Measurements from ENCODE around the gene HDAC9. TPM values are rescaled to one million over a fixed set of nuclear protein-coding genes. Genes with fewer than 3 reads are reported as not detected.

HDAC9 gene
- polyA plus RNA-seq, 3 donors, result 1.0 to 6.2 (median 3.8) TPM

DNA sequence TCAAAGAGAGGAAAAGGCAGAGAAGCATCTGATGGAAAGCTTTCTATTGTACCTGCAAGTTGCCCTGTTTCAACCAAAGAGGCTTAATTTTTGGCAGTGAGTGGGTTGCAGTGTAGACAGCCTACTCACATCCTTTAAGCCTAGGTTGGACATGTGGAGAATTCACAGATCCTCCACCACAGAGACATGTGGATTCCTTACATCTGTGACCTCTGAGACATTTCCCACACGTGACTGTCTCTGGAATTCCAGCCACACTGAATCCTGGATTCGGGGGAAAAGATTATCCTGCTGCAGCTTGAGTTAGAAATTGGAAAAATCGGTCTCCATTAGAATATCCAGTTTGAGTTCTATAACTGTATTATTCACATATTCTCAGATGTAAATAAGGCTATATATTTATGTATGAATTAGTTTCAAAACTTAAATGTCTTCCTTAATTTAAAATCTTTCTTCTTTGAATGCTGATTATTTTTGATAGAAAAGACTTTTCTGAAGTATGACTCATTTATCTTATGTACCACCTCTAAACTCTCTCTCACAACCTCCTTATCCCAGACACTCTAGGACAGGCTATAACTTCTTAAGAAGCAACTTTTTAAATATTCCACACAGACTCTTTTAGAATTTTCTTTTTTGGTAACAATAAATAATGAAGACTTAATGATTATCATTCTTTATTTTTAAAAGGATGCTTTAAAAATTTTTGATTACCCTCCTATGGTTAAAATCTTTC is 498.6 kb downstream of the HDAC9 start:
- WGBS, 3 donors, result 49 to 77% (median 74%) methylated on average over 3 of the region's 3 CpGs

DNA sequence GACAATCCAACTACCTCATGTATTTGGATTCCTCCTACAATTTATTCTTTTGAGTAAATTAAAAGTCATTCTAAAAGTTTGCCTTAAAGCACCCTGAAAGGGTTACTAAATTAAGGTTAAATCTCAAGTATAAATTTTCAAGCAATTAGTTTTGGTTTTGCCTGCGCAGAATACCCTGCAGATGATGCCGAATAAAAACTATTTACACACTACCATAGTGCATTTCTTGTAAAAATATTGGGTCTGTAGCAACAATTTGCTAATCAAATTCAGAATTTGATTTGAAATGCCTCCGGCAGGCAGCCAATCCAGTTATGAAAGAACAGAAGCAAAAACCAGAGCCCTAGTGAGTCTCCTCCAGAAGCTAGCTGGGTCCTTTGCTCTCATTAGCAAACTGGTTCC is 499.7 kb downstream of the HDAC9 start:
- WGBS, 3 donors, result 72 to 90% (median 83%) methylated on average over 3 of the region's 3 CpGs
- H3K27ac ChIP-seq (ENCODE audit: low read depth, low read length), result no peak overlapping the region

More for the DNA sequence above, 498.6 kb downstream of the HDAC9 start:
- H3K27ac ChIP-seq (ENCODE audit: low read depth, low read length), result no peak overlapping the region

DNA sequence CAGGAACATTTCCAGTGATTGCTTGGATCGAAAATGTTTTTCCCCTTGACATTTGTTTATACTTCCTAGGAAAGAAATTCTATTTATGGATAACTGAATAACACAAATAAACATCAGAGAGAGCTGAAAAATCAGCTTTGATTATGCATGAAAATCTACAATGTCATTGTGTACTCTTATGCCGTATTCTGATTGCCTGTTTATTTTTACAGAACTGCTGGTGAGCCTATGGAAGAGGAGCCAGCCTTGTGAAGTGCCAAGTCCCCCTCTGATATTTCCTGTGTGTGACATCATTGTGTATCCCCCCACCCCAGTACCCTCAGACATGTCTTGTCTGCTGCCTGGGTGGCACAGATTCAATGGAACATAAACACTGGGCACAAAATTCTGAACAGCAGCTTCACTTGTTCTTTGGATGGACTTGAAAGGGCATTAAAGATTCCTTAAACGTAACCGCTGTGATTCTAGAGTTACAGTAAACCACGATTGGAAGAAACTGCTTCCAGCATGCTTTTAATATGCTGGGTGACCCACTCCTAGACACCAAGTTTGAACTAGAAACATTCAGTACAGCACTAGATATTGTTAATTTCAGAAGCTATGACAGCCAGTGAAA is 500.4 kb downstream of the HDAC9 start:
- 74 to 76% (median 75%) methylated on average over 5 of the region's 5 CpGs for WGBS, 3 donors
- no peak overlapping the region for H3K27ac ChIP-seq (ENCODE audit: low read depth, low read length)

DNA sequence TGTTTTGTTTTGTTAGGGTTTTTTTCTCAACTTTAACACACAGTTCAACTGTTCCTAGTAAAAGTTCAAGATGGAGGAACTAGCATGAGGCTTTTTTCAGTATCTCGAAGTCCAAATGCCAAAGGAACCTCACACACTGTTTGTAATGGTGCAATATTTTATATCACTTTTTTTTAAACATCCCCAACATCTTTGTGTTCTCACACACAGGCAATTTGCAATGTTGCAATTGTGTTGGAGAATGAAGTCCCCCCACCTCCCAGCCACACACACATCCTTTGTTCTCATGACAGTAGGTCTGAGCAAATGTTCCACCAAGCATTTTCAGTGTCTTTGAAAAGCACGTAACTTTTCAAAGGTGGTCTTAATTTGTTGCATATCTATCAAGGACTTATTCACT is 501.0 kb downstream of the HDAC9 start:
- WGBS, 3 donors, result 64 to 91% (median 82%) methylated on average over 2 of the region's 2 CpGs
- H3K27ac ChIP-seq (ENCODE audit: low read depth, low read length), result no peak overlapping the region

DNA sequence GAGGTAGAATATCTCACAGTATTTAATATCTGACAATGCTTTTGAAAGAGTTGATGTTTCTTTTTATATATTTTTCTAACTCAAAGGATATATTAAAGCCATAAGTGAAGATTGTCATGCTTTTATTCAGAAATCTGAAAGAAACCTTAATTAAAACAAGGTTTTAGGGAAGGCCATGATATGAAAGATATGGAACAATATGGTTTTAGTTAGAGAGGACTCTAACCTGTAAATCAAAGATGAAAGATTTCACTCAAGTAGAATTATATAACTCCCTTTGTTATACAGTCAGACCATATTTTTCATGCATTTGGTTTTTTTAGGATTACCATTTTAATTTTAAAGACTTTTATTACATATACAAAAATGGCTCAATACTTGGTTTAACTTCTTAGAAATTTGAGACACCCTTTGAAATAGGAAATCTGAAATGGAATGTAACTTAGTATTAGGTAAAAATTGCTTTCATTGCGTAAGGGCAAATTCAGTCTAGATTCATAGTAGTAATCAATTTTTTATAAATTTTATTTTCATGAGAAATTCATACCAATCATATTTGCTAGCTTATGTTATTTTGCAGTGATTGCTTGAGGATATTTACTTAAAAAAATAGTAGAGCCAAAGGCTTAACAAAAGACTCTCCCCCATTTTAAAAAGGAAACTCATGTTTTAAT is 502.1 kb downstream of the HDAC9 start:
- no peak overlapping the region for H3K27ac ChIP-seq (ENCODE audit: low read depth, low read length)
- WGBS, 3 donors, result 84 to 98% (median 89%) methylated on average over 1 of the region's 1 CpG

DNA sequence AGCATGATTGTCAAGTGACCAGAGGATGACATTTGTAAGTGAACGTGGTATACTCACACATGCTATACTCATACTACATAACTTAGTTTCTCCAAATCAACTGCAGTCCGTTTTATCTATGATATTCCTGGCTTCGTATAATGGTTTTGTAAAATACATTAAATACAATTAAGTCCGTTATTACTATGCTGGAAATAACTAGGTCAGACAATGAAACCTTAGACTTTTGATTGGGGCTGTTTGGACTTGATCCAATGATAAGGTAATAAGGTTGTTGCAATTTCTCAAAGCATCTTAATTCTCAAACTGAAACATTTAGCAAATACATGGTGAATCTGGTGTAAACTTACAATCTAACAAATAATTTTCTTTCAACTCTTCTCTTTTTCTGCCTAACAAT is 504.9 kb downstream of the HDAC9 start:
- WGBS, 3 donors, result 77 to 90% (median 88%) methylated on average over 4 of the region's 4 CpGs
- no peak overlapping the region for H3K27ac ChIP-seq (ENCODE audit: low read depth, low read length)

DNA sequence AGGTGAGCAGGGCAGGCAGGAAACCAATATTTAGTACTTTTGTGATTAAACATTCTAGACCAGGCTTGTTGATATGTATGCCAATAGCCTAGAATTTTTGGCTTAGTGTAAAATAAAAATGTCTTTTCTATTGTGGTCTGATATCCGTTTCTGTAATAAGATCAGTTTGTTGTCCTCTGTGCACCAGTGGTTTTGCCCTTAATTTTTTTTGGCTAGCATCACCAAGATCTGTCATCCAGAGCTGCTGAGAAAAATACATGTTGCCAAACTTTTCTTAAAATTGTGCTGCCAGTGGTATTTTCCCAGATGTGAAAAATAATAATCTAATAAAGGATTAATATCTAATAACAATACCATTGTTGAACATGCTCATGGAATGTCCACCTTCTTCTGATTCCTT is 506.3 kb downstream of the HDAC9 start:
- no peak overlapping the region for H3K27ac ChIP-seq (ENCODE audit: low read depth, low read length)
- 40 to 63% (median 48%) methylated on average over 1 of the region's 1 CpG for WGBS, 3 donors

DNA sequence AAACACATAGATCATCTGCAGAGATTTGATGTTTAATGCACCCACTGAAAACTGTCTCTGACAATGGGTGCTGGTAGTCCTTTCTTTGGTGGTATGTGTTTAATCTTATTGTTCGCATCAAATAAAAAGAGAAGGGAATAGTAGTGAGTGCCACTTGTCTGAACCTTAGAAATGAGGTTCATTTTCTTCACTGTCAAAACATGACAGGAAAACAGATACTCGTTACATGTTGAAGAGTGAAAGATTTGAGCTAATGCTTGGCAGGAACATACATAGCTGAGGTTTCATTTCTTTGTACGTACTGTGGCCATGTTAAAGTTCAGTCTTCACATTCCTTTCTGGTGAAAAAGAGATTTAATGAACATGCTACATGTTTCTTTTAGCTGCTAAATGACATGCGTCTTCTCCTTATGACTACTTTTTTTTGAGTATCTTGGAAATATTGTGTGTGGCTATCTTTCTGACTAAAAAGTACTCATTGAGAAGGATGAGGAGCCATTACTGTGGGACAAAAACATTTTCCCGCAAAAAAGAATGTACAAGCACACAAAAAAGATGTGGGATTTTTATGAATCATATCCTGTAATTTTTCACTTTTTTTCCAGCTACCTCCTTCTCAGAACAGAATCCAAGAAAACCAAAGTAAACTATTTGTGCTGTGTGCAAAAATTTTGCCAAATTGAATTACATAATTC is 513.8 kb downstream of the HDAC9 start:
- H3K27ac ChIP-seq (ENCODE audit: low read depth, low read length), result no peak overlapping the region
- 56 to 73% (median 60%) methylated on average over 5 of the region's 5 CpGs for WGBS, 3 donors

DNA sequence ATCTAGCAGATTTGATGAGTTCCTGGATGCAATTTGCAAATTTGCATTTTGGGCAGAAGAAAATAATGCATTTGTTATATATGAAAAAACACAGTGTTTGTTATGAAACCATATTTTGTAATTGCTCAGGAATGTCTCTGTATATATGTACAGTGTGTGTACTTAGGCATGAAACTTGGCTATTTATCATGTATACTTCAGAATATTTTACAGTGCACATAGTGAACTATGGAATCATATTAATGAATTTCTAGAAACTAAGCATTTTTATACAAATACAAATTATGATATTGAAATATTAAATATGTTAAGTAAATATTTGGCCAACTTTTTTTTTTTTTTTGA is 514.4 kb downstream of the HDAC9 start:
- H3K27ac ChIP-seq (ENCODE audit: low read depth, low read length), result no peak overlapping the region

DNA sequence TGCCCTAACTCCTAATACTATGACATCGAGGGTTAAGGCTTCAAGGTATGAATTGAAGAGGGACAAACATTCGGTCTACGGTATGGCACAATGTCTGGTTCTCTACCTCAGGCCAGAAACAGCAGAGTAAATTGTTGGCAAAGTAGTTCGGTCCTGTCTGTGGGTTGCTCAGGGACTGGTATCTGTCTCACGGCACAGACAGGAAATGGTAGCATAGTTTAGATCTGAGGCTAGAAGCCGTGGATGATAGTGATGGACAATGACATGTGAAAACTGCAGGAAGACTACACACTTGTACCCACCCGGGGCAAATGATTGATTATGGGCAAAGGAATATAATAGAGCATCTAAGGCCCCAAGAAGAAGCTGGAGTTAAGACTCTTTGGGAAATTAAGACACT is 515.7 kb downstream of the HDAC9 start:
- no peak overlapping the region for H3K27ac ChIP-seq (ENCODE audit: low read depth, low read length)
- 63 to 81% (median 78%) methylated on average over 7 of the region's 7 CpGs for WGBS, 3 donors

DNA sequence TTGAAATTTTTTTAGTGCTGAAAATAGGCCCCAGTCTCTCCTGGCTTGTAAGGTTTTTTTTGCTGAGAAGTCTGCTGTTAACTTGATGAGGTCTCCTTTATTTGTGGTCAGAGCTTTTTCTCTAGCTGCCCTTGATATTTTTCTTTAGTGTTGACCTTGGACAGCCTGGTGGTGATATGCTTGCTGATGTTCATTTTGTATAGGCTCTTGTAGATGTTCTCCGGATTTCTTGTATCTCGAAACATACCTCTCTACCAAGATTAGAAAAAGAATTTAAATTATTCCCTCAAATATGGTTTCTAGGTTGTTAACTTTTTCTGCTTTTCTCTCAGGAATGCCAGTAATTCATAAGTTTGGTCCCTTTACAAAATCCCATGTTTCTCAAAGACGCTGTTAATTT is 519.5 kb downstream of the HDAC9 start:
- WGBS, 3 donors, result 90 to 96% (median 91%) methylated on average over 3 of the region's 3 CpGs
- H3K27ac ChIP-seq (ENCODE audit: low read depth, low read length), result no peak overlapping the region

DNA sequence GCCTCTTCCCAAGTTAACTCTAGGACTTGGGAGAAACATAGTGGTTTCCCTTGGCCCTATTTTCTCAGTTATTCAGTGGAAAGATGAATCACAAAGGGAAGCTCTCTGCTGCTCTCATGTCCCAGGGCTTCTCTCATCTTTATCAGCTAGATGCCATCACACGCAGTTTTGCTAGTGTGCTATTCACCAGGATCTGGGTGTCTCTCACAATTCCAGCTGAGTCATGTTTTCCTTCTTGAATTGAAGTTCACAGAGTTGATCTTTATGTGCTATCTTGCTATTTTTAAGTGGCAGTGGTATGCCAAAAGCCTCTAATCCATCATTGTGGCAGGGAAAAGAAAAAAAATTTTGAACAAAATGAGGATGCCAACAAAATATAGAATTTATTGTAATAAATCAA is 520.6 kb downstream of the HDAC9 start:
- WGBS, 3 donors, result 74 to 89% (median 87%) methylated on average over 1 of the region's 1 CpG
- H3K27ac ChIP-seq (ENCODE audit: low read depth, low read length), result no peak overlapping the region

DNA sequence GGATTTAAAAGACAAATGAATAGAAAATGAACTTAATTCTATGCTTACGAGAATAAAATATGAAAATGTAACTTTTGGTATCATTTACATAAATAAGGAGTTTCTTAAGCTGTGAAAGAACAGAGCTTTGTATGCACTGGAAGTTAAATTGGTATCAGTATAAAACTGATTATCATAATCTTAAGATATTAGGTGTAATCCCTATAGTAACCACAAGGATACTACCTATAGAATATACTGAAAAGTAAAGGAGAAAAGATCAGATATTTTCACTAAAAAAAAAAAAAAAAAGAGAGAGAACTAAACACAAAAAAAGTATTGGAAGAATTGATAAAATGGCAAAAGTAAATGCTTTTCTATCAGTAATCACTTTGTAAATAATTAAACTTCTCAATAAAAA is 521.8 kb downstream of the HDAC9 start:
- 56 to 82% (median 79%) methylated on average over 1 of the region's 1 CpG for WGBS, 3 donors
- no peak overlapping the region for H3K27ac ChIP-seq (ENCODE audit: low read depth, low read length)

DNA sequence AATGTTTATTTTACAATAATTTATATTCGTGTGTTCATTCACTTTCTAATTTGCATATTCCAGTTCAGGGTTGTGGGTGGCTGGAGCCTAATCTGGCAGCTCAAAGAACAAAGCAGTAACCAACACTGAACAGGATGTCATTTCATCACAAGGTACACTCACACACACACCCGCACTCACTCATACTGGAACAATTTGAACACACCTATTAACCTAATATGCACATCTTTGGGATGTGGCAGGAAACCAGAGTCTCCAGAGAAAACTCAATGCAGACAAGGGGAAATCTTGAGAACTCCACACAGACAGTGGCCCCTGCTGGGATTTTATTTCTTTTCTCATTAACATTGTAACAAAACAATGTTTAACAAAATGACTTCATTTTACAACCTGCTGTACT is 524.5 kb downstream of the HDAC9 start:
- H3K27ac ChIP-seq (ENCODE audit: low read depth, low read length), result no peak overlapping the region
- 59 to 73% (median 69%) methylated on average over 2 of the region's 2 CpGs for WGBS, 3 donors

DNA sequence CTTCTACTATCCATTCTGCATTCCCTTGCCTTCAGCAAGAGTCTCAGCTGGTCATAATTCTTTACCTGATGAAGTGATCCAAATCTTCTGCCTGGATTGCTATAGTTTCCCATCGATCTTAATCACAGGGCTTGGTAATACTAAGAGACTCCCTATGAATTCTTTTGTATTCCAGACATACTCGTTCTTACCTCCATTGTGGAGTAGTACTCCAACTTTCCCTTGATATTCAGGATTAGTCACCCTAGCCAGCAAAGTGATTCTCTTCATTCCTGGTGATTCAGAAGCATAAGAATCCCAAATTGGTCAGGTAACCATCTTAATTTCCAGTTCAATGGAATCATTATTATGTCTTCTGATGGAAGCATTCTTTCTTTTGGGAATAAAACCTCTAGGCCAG is 525.2 kb downstream of the HDAC9 start:
- H3K27ac ChIP-seq (ENCODE audit: low read depth, low read length), result no peak overlapping the region
- WGBS, 3 donors, result 61 to 76% (median 70%) methylated on average over 2 of the region's 2 CpGs

DNA sequence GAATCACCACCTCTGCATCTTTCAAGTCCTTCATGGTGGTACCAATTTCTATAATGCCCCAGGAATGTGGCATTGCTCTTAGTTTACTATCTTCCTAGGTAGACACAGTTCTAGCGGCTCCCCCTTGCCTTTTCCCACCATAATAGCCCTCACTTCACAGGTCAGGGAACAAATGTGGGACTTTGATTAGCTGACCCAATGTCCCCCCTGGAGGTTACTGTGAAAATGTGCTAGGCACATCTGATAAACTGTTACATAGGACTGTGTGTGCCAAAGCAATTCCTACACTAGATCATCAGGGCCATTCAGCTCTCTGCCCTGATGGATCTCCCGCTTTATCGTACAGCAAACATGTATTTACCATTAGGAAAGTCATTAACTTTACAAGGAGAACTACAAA is 527.9 kb downstream of the HDAC9 start:
- WGBS, 3 donors, result 60 to 94% (median 92%) methylated on average over 3 of the region's 3 CpGs
- H3K27ac ChIP-seq (ENCODE audit: low read depth, low read length), result no peak overlapping the region

DNA sequence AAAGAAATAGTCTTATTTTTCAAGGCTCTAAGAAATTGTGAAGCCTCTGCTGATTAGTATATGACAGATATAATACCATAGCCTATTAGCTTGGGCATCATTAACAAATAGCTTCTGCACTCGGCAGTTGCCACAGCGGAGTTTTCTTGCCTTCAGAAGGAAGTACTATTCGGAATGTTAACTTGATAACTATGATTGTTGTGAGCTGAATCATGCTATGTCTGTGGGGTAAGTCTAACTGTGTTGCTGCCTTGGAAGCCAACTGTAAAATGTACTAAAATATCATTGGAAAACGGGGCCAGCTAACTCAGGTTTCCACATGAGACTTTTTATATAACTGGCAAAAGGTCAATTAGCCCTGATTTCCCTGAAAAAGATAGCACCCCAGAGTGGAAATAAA is 528.7 kb downstream of the HDAC9 start:
- WGBS, 3 donors, result 48 to 72% (median 49%) methylated on average over 4 of the region's 4 CpGs
- no peak overlapping the region for H3K27ac ChIP-seq (ENCODE audit: low read depth, low read length)

DNA sequence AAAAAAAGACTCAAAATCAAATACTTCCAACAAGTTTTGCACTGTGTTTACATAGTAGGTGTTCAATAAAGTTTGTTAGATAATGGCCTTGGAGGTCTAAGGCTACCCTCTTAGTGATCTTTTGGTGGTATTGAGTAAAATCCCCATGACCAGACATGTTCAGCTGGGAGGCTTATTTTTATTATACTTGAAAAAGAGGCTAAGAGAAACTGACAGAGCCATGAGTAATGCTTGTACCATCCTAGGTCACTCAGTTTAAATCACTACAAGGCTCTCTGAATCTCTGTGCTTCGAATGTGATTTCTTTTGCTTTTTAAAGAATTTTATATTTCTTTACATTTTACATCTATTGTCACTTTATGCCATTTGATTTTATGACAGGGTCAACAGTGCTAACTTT is 531.3 kb downstream of the HDAC9 start:
- WGBS, 3 donors, result 51 to 79% (median 63%) methylated on average over 1 of the region's 1 CpG
- H3K27ac ChIP-seq (ENCODE audit: low read depth, low read length), result no peak overlapping the region

DNA sequence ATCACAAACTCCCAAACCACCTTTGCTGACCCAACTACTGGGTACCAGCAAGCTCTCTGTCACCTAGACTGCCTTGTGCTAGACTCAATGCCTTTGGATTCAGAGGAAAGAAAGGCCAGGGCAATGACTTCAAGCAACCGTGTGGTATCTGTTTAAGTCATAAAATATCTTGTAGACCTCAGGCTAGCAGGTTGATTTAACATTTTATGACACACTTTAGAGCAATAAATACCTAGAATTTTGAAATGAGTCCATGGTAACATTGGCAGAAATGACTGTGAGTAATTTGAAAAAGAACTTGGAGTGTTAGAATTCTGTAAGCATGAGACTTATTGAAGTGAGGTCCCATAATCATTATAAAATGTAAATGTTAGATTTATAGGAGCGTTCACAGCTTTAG is 534.7 kb downstream of the HDAC9 start:
- WGBS, 3 donors, result 63 to 76% (median 72%) methylated on average over 2 of the region's 2 CpGs
- no peak overlapping the region for H3K27ac ChIP-seq (ENCODE audit: low read depth, low read length)

Data from adipose tissue (tissue), 3 donors.